Lower leg skin (tissue), 3 donors: Measurements from ENCODE around the gene CCBE1.

Source experiments
- CTCF ChIP-seq, 3 donors: fragments of 450-650 bp; IDR thresholded peaks; one replicate each; pipeline ENCODE4 v1.5.1; 2016; ENCODE audit warnings: antibody characterized with exemption in 3 of 3, mild to moderate bottlenecking in 3 of 3, moderate library complexity in 2 of 3
- POLR2A ChIP-seq, 2 donors: fragments of 450-650 bp; IDR thresholded peaks; one replicate each; pipeline ENCODE4 v1.6.1; 2016 to 2017; ENCODE audit warnings: antibody characterized with exemption in 2 of 2, mild to moderate bottlenecking in 1 of 2, moderate library complexity in 1 of 2

GRCh38 chr18:59546188-59546587 is 151.0 kb downstream of the CCBE1 start:
- no peak for TF ChIP-seq CTCF (IDR thresholded peaks at IDR 0.05)
- TF ChIP-seq POLR2A (IDR thresholded peaks at IDR 0.05) = no peak
